HepG2 (cell line): ENCODE data around the gene ESPNL. TPM values are rescaled to one million over a fixed set of nuclear protein-coding genes. Genes with fewer than 3 reads are reported as not detected.

Experiments
- AGO2 ChIP-seq: fragments of 200-400 bp; formaldehyde crosslinking; optimal IDR thresholded peaks from 2 replicates; pipeline ENCODE3; 2017; ENCODE audit warnings: mild to moderate bottlenecking, low read depth, low read length, moderate library complexity
- ARHGAP35 ChIP-seq: sonication (generic); formaldehyde crosslinking; IDR thresholded peaks from 2 replicates; pipeline ENCODE4 v1.9.0; 2022; ENCODE audit warnings: mild to moderate bottlenecking, inconsistent platforms, moderate library complexity, missing genetic modification reagents, borderline replicate concordance
- ATF1 ChIP-seq: IDR thresholded peaks from 2 replicates; pipeline ENCODE4 v1.6.1; 2016; ENCODE audit warnings: mild to moderate bottlenecking, control low read depth
- E2F5 ChIP-seq: sonication (generic); formaldehyde crosslinking; conservative IDR thresholded peaks from 2 replicates; pipeline ENCODE4 v1.4.0; 2020; ENCODE audit warnings: missing genetic modification reagents
- EED ChIP-seq: sonication (generic); formaldehyde crosslinking; IDR thresholded peaks from 2 replicates; pipeline ENCODE4 v1.5.0; 2020; ENCODE audit warnings: mild to moderate bottlenecking, missing genetic modification reagents
- EP300 ChIP-seq, 3 experiments: sonication (generic) in 1 of 3; formaldehyde crosslinking in 1 of 3; IDR thresholded peaks; 2 replicates each; pipeline versions ENCODE4 v1.5.1 to v1.6.1; 2011 to 2020; ENCODE audit warnings: low read depth in 2 of 3, low read length in 2 of 3, borderline replicate concordance in 1 of 3, improper control_type of control experiment in 1 of 3, mild to moderate bottlenecking in 1 of 3, missing genetic modification reagents in 1 of 3, moderate library complexity in 1 of 3
- HDAC6 ChIP-seq: fragments of 200-600 bp; sonication (generic); IDR thresholded peaks from 2 replicates; pipeline ENCODE4 v1.7.0; 2017; ENCODE audit warnings: mild to moderate bottlenecking, antibody characterized with exemption, low read length, low read depth
- HMGXB4 ChIP-seq, 2 experiments: sonication (generic) in 1 of 2; formaldehyde crosslinking in 1 of 2; IDR thresholded peaks; 2 replicates each; pipeline versions ENCODE4 v1.4.0 to v1.6.1; 2018 to 2020; ENCODE audit warnings: missing genetic modification reagents in 2 of 2, borderline replicate concordance in 1 of 2, low read depth in 1 of 2, mild to moderate bottlenecking in 1 of 2, missing biosample characterization in 1 of 2
- PAF1 ChIP-seq: IDR thresholded peaks from 2 replicates; pipeline ENCODE4 v1.6.1; 2016; ENCODE audit warnings: missing genetic modification reagents, missing compliant biosample characterization
- PBX2 ChIP-seq: IDR thresholded peaks from 2 replicates; pipeline ENCODE4 v1.6.1; 2016; ENCODE audit warnings: control low read depth
- SCMH1 ChIP-seq: sonication (generic); formaldehyde crosslinking; IDR thresholded peaks from 2 replicates; pipeline ENCODE4 v1.9.0; 2021; ENCODE audit warnings: missing genetic modification reagents, mild to moderate bottlenecking, borderline replicate concordance
- ZBTB43 ChIP-seq: sonication (generic); formaldehyde crosslinking; conservative IDR thresholded peaks from 2 replicates; pipeline ENCODE4 v1.4.0; 2020; ENCODE audit warnings: missing genetic modification reagents
- ZNF138 ChIP-seq: sonication (generic); formaldehyde crosslinking; IDR thresholded peaks from 2 replicates; pipeline ENCODE4 v1.5.0; 2020; ENCODE audit warnings: mild to moderate bottlenecking, low read depth, missing genetic modification reagents
- ZNF687 ChIP-seq: sonication (generic); formaldehyde crosslinking; IDR thresholded peaks from 2 replicates; pipeline ENCODE4 v1.5.1; 2020; ENCODE audit warnings: mild to moderate bottlenecking, missing genetic modification reagents, moderate library complexity
- ZNF703 ChIP-seq: sonication (generic); formaldehyde crosslinking; IDR thresholded peaks from 2 replicates; pipeline ENCODE4 v1.5.1; 2020; ENCODE audit warnings: missing genetic modification reagents, mild to moderate bottlenecking, moderate library complexity, borderline replicate concordance
- ZSCAN31 ChIP-seq: sonication (generic); formaldehyde crosslinking; IDR thresholded peaks from 2 replicates; pipeline ENCODE4 v1.5.0; 2020; ENCODE audit warnings: low read depth, mild to moderate bottlenecking, missing genetic modification reagents
- polyA plus RNA-seq, 8 experiments: library from polyadenylated mRNA; depleted of rRNA in 3 of 8; stranded (reverse) in 7 of 8; unstranded in 1 of 8; fragments of >200 nt; fragmentation: Illumina TruSeq in 4 of 8; extraction: Trizol in 4 of 8; gene quantifications; 2 replicates each; pipeline versions ENCODE4 v1.2.1 to v1.2.3, GENCODE V29; 2011 to 2016; ENCODE audit warnings: low read depth in 4 of 8, missing spikeins in 1 of 8, mixed read lengths in 1 of 8; ENCODE audit not compliant: insufficient read depth in 1 of 8
- total RNA-seq, 5 experiments: library from RNA; depleted of rRNA; stranded (reverse); fragments of >200 nt; fragmentation: Illumina TruSeq; extraction: Trizol; gene quantifications; 2 replicates each; pipeline ENCODE4 v1.2.3, GENCODE V29; 2016; ENCODE audit warnings: low read depth in 1 of 5

The ESPNL gene
- total and polyA plus RNA-seq, 2 of the 13 experiments (the other 11 are each of a cell fraction or from before 2014, with no cell fraction given), result 0.45 to 0.80 TPM

GRCh38 chr2:238139196-238140039, 39.3 kb downstream of the ESPNL start (continued):
- no peak for TF ChIP-seq ZBTB43 (CRISPR knock-in tag)
- no peak for TF ChIP-seq E2F5 (CRISPR knock-in tag)
- peak in 1 of 2 experiments; percentile 27; a peak in 1 of 4 replicates for TF ChIP-seq HMGXB4 (CRISPR knock-in tag; IDR thresholded peaks at IDR 0.05; ENCODE audit: borderline replicate concordance in 1 of 2, low read depth in 1 of 2)
- TF ChIP-seq ZNF138, result no peak
- 0 out of 2 replicates have a peak, but pooled peaks have one; percentile 17 for TF ChIP-seq ARHGAP35 (CRISPR knock-in tag)
- TF ChIP-seq EP300 (IDR thresholded peaks at IDR 0.05; ENCODE audit: low read depth in 2 of 2, low read length in 2 of 2), result no peak
- no peak for TF ChIP-seq EP300 (CRISPR knock-in tag; IDR thresholded peaks at IDR 0.05; ENCODE audit: borderline replicate concordance)
- TF ChIP-seq PAF1, result no peak
- no peak for TF ChIP-seq ZNF703 (CRISPR knock-in tag)
- TF ChIP-seq SCMH1, result no peak
- TF ChIP-seq PBX2 (CRISPR knock-in tag), result no peak
- TF ChIP-seq EED (CRISPR knock-in tag), result no peak
- 0 out of 2 replicates have a peak, but pooled peaks have one; percentile 42 for TF ChIP-seq ZSCAN31 (CRISPR knock-in tag)
- TF ChIP-seq AGO2, result no peak
- peak; percentile 1; the same call in 1 of the 2 replicates for TF ChIP-seq ZNF687 (CRISPR knock-in tag)
- TF ChIP-seq ATF1, result no peak
- TF ChIP-seq HDAC6, result no peak
